NOMO-1 treated with DMSO at 0.1 percent for 48 hours (cell line): ENCODE measurements around the gene PCSK2.

Experiments used
- DNase-seq: peaks from one replicate; lab custom pipeline; 2025; ENCODE audit not compliant: unreplicated experiment; lab: John Stamatoyannopoulos, UW

The PCSK2 gene

DNA sequence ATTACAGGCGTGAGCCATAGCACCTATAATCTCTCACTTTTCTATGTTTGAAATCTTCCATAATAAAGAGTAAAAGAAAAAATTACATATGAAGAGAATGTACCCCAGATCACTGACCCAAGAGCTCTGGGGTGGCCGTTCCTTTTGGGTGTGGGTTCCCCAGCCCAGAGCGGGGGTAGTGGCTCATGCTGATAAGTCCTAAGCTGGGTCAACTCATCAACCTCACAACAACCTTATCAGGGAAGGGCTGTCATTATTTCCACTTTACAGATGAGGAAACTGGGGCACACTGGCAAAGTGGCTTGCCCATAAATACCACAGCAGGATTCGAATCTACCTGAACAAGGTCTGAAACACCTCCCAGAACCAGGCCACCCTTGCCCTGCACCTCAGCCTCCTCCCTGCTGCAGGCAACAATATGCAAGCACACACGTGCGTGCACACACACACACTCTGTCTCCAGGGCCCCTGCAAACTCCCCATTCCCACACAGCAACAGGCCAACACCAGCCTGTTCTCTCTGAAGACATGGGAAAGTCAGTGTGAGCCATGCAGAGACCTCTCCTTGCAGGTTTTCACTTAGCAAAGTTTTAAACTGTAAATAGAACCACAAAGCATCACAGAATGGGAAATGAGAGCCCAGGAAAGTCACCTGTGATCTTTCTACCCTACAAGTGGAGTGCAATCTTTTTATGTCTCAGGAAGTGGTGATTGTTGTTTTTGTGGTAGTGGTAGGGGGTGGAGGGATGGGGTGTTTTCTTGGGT is 276.6 kb downstream of the PCSK2 start:
- DNase-seq: no peak

DNA sequence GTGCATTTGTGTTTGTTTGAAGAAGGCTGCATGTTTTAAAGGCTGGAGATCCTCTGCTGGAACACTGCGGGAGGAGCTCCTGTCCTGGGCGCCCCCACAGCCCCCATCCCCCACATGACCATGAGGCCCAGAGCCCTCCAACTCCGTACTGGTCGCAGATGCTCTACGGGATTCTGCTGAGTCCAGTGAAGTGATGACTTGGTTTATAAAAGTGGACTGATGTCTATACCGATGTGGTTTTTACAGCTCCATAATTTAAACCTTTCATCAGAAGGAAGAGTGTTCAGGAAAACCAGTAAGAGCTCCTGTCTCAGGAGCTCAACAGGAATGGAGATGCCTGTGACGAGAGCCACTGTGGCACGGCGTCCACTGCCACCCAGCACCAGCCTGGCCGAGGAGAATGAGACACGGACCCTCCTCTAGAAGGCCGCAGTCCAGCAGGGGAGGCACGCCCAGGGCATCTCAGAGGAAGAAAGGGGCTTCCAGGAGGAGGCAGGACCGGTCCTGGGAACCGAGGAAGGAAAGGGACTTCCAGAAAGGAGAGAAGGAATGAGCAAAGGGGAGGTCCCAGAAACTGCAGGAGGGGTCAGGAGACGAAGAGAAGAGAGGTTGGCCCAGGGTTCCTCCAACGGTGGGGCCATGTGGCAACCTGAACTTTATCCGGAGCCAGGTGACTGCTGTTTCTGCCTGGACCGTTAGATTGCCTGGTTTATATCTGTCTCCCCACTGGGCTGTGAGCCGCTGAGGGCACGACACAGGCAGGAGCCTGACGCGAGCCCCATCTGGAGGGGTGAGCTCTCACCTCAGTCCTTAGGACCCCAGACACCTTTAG is 277.4 kb downstream of the PCSK2 start:
- no peak for DNase-seq

DNA sequence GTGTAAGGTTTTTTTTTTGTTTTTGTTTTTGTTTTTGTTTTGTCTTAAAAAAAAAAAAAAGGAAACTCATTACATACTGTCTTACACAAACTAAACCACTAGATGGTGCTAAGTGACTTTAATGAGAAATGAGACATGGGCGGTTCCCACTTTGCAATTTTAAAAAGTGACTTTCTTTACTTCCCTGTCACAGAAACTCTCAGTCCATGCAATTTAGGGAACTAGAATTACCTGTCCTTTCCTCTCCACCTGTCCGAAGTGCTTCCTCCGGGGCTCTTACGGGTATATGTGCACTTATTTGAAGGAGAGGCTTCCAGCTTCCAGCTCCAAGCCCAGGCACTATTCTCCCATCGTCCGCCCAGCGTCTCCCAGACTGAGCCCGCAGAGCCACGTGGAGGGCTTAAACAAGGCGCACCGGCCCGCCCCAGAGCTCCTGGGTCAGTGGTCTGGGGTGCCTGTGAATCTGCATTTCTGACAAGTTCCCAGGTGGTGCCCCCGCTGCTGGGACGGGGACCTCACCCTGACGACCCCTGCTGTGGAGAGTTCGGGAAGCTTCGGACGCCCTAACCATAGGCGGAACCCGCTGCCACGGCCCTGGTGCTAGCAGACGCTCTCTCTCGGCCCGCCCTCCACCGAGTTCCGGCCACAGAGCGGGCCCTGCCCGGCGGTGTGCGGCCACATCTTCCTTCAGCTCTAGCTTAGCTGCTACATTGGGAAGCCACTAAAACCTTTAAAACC is 278.2 kb downstream of the PCSK2 start:
- DNase-seq: peak; percentile 80

DNA sequence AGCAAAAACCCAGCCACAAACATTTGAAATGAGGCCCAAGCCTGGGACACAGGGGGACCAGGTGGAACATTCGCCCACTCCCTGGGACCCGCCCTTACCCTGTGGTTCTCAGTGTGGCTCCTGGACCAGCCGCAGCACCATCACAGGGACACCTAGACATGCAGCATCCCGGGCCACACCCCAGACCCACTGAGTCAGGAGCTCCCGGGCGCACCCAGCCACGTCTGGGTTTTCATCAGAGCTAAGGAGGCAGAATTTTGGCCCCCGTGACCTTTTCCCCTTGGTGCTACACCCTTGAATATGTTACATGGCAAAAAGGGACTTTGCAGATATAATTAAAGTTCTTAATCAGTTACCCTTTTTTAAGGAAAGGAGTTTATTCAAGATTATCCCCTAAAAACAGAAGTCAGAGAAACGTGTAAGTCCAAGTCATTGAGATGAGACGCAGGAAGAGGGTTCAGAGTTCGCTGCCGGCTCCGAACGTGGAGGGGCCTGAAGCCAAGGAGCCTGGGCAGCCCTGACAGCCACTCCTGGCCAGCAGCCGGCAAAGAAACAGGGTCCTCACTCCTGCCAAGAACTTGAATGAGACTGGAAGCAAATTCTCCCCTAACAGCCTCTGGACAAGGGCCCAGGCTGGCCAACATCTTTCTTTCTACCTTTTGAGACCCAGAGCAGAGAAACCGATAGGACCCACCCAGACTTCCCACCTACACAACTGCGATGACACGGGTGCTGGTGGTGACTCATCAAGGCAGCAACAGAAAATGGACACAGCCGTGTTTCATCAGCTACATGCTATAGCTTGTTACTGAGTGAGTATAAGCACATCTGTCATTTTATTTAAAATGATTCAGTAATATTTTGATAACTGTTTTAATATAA is 279.0 kb downstream of the PCSK2 start:
- no peak for DNase-seq

DNA sequence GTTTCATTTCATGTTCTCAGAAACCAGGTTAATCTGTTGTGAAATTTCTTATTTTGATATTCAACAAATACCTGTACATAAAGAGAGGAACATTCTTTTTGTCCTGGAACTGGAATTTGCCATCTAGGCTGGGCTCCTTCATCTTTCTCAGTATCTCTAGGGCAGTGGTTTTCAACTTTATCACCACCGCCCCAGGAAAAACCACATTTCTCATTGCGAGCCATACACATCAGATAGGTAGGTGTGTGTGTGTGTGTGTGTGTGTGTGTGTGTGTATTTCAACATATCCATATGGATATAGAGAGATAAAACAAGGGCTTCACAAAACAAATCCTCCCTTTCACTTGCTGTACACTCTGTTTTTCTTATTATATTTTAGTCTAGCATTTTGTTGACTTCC is 280.2 kb downstream of the PCSK2 start:
- DNase-seq: no peak

DNA sequence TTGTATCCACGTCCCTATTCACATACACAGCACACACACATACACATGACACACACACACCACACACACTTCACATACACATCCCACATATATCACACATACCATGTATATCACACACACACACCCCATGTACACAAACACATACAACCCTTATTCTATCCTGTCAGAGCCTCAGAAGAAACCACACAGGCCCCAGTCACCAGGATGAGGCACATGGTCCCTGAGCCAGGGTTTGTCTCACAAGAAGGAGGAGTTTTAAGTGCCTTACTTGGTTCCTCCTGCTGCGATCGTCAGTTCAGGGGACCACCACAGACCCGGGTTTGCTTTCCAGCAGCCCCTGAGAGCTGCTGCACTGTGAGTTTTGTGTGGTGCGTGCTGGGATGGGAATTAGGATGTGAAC is 280.7 kb downstream of the PCSK2 start:
- no peak for DNase-seq

DNA sequence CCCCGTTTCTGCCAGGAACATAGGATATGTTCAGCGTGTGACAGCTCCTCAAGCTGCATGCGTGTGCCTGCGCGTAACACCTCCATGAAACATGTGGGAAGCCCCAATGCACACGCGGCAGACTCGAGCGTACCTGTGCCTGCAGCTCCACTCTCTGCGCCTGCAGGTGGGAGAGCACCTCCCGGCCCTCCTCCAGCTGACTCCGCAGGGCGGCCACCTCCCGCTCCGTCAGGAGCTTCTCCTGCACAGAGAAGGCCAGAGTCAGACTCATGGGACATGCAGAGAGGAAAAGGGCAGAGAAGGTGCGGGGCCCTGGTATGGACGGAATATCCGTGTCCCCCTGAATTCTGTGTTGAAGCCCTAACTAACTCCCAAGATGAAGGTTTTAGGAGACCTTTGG is 281.9 kb downstream of the PCSK2 start:
- no peak for DNase-seq

DNA sequence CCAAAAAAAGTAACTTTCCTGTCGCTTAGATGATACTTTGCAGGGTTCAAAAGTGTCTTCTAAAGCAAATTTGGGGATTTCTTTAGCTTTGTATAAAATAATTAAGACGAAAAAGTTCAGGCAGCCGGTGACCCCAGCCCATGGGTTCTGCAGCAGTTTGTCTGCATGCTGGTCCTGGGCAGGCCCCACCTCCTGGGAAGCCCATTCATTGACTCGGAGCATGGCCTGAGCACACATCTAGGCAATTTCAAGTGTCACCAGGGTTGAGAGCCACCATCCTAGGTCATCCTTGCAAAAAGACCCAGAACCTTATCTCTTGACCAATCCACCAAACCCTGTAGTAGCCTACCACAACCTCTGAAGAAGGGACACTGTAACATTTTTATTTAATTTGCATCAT is 283.7 kb downstream of the PCSK2 start:
- no peak for DNase-seq

DNA sequence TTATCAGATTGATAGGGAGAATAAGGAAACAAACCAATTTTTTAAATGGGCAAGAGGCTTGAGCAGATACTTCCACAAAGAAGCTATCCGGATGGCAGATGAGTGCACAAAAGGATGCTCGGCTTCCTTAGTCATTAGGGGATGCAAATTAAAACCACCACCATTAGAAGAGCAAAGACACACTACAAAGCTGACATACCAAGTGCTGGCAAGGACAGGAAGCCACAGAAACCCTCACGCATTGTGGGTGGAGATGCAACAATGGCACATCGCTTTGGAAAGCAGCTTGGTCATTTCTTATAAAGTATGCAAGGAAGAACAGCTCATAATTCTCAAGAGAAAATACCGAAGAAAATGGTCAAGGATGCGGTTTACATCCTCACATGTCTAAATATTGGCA is 284.6 kb downstream of the PCSK2 start:
- DNase-seq: no peak

DNA sequence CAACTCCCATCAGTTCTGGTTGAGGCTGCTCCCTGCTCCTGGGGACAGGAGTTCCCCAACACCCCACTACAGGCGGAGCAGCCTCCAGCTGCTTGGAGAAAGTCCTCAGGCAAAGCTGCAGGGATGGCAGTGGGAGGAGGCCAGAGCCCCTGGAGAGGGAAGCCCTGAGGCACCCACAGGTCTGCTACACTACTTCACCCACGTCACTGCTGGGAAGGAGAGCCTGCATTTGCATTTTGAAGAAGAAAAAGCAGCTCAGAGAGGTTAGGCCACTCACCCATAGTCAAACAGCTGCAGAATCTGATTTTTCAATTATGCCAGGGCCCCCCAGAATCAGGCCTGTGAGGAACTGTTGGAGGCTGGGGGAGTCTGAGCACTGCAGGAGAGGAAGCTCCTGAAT is 287.1 kb downstream of the PCSK2 start:
- no peak for DNase-seq

DNA sequence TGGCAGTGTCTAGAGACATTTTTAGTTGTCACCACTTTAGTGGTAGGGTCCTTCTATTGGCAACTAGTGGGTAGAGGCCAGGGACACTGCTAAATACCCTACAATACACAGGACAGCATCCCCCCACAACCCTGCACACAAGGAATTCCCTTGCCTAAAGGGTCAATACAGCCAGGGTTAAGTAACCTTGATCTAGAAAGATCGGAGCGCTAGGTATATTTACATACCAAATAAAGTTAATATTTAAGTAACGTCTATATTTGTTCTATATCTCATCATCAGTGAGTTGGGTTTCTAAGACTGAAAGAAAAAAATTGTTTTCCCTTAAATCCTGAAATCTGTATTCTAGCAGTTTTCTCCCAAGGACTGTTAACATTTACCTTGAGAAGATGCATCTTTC is 288.2 kb downstream of the PCSK2 start:
- no peak for DNase-seq

DNA sequence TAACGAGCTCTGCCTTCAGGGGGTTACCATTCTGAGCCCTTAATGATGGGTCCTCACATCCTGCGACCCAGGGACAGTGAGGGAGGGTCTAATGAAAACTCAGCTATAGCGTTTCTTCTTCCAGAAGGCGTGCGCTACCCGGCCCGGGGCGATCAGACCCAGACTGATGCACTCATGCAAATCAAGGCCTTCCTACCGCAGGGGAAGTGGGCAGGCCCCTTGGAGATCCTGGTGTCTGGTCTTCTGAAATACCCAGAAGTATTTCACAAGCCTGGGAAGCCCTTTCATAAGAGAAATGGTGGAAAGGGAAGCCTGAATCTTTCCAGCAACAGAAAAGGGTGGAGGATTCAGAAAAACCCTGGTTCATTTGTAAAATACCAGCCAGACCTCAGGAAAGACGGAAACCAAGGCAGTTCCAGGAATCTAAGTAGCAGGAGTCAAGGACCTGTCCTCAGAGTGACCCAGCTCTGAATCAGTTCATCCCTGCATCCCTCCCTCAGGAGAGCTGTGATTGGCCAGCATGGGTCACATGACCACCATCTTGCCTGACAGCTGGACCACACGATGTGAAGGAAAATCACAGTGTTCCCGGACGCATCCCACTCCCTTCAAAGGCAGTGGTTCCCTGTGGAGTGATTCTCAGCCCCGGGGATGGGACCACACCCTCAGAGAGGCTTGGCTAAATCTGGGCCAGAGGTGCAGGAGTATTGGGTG is 291.7 kb downstream of the PCSK2 start:
- DNase-seq: no peak

DNA sequence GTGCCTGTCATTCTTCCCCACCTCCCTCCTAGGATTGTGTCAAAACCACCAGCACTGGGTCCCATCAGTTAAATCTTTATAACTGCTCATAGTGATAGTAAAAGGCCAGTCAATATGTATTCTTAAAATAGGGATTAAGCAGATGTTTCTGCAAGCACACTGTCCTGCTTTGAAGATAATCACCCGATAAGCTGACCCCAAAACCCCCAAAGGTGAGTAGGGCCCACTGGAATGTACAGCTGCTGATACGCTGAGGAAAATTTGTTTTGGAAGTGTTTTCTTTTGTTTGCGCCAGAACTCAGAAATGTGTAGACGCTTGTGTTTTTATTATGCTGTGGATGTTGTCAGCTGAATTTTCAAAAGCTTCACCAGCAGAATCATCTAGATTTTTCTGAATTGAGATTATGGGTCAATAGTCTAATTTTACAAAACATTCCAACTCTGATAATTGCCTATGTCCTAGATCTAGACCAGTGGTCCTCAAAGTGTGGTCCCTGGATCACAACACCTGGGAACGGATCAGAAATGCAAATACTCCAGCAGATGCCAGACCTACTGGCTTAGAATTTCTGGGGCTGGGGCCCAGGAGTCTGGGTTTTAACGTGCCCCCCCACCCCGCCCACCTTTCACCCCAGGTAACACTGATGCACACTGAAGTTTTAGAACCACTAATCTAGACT is 292.9 kb downstream of the PCSK2 start:
- DNase-seq: no peak

DNA sequence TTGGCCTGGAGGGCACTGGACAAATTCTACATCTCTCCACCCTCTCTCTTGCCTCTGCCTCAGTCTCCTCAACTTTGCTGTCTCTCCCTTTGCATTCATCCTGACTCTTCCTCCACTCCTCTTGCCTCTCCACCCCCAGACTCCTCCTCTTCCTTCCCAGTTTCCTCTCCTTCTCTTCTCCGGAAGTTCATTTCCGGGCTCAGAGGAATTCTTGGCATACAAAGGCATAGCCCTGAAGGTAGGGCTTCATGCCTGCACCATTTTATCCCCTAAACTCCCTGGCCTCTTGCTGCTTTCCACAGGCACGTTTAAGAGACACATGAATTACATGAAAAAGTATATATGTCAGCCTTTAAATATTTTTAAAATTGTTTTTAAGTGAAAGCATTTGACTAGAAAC is 293.7 kb downstream of the PCSK2 start:
- DNase-seq: no peak

DNA sequence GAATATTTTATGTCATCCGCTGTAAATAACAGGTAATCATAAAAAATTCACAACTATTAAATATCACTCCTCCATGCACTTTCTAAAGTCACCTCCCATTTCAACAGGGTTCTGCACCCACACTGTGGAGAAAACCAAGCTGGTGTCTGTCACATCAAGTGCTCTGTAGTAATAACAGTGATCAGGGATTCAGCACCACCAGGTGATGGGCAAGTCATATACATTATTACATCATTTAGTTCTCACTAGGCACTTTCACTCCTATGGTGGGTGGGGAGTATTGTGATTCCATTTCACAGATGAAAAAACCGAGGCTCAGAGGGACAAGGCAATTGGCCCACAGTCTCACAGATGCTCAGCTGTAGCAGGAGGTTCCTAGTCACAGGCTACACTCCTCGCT is 295.7 kb downstream of the PCSK2 start:
- no peak for DNase-seq

DNA sequence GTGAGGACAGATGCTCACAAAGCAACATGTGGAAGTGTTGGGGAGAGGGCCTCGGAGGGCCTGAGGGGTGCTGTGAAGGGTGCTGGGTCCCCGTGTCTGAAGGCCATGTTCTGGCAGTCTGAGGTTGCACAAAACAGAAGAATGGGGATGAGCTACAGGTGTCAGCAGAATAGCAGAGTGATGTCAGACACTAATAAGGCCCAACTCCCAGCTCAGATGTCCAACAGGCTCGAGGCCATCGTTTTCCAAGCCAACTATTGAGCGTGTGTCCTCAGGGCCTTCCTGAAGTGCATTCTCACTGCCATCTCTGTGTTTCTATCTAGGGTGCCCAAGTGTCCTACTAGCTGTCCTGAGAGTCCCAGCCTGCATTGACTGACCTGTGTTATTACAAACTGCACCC is 296.5 kb downstream of the PCSK2 start:
- no peak for DNase-seq

DNA sequence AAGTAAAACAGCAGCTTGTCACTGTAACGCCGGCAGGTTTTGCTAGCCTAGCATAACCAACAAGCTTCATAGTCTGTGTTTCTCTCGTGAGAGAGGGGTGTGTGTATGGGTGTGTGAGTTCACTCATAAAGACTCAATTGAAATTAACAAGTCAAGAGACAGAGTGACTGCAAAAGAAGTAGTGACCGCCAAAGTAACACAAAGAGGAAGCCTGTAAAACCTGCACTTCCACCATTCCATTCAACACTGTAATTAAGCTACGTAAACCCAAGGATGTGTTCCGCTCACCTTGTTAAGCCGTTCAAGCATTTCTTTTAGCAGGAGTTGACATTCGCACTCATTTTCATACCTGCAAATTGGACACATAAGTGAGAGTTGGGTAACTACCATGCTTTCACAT is 297.7 kb downstream of the PCSK2 start:
- DNase-seq: no peak

DNA sequence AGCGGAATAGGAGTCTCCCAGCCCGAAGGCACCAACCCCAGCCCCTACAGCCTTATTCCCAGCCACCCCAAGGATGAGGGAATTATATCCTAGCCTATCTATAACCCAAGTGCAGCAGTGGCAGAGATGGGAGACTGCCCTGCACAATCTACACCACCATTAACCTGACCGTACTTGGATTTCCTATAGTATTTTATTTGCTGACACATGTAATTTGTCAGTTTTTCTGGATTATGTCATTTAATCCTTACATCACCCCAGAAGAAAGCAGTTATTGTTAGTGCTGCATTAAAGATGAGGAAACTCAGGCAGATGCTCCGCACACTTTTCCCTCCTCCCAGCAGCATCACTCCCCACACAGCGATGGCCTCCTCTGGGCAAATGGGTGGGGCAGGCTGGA is 298.3 kb downstream of the PCSK2 start:
- no peak for DNase-seq

DNA sequence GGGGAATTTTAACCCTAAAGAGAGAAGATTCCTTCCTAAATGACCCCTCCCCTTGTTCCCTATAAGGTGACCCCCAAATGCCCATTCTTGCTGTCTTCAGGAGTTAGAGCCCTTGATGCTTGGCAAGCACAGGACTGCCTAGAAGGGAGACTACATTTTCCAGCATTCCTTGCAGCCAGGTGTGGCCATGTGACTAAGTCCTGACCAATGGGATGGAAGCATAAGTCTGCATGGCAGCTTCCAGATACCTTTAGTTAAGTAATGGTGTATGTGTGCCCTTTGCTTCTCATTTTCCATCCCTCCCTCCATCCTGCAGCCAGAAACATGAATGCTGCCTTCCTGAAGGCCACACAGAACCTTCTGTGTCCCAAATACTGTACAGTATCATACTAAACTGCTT is 298.8 kb downstream of the PCSK2 start:
- no peak for DNase-seq

DNA sequence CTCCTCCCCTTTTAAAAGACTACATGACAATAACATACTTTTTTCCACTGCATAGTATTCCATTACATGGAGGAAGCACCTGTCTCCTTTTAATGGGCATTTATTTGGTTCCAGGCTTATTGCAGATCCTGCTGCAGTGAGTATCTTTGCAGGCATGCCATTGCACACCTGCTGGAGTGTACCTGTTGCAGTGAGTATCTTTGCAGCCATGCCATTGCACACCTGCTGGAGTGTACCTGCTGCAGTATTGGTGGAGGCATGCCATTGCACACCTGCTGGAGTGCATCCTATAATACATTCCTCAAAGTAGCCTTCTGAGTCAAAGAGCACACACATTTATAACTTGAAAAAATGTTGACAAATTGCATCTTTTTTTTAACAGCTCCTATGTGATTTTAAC is 302.7 kb downstream of the PCSK2 start:
- DNase-seq: no peak
